Fibroblast of pulmonary artery (primary cell): ENCODE data around the gene FOXP2.
"Not testable (repeated sequence)": the region's sequence is repeated elsewhere in the genome, so short reads cannot be mapped to it uniquely, and the experiment has no call there.

Source experiments
- DNase-seq: peaks from one replicate; pipeline ENCODE4 v3.0.0-alpha.2; 2010; ENCODE audit warnings: low read depth
- H3K4me3 ChIP-seq: replicated peaks from 2 replicates; pipeline ENCODE4 v1.5.1; 2011; ENCODE audit warnings: low read depth, mild to moderate bottlenecking, control low read depth, low read length, moderate library complexity
- TF ChIP-seq, protein P1 (sequence below): IDR thresholded peaks from 2 replicates; pipeline ENCODE4 v1.5.1; 2011; ENCODE audit warnings: mild to moderate bottlenecking, control low read depth, low read length, inconsistent platforms; ENCODE audit errors: missing control alignments

The FOXP2 gene

DNA sequence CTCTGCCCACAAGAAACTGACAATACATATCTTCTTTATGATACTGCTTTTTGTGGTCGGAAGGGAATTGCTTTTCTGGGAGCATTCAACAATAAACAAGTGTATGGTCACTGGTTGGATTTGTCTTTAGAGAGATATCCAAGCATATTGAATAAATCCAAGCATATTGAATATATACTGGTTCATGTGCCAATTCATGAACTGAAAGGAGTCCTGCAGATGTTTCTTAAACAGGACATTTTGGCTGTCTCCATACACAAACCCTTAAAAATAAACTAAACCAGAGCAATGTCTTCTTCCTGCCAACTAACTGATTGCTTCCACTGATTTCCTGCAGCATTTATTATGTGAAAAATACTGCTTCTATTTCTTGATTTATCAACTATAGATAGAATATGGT, 173.9 kb downstream of the FOXP2 start:
- TF ChIP-seq, protein P1, sequence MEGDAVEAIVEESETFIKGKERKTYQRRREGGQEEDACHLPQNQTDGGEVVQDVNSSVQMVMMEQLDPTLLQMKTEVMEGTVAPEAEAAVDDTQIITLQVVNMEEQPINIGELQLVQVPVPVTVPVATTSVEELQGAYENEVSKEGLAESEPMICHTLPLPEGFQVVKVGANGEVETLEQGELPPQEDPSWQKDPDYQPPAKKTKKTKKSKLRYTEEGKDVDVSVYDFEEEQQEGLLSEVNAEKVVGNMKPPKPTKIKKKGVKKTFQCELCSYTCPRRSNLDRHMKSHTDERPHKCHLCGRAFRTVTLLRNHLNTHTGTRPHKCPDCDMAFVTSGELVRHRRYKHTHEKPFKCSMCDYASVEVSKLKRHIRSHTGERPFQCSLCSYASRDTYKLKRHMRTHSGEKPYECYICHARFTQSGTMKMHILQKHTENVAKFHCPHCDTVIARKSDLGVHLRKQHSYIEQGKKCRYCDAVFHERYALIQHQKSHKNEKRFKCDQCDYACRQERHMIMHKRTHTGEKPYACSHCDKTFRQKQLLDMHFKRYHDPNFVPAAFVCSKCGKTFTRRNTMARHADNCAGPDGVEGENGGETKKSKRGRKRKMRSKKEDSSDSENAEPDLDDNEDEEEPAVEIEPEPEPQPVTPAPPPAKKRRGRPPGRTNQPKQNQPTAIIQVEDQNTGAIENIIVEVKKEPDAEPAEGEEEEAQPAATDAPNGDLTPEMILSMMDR = no peak
- no peak for DNase-seq
- no peak overlapping the region for H3K4me3 ChIP-seq

GRCh38 chr7:114589436-114589835, 174.8 kb downstream of the FOXP2 start:
- H3K4me3 ChIP-seq = no peak overlapping the region
- TF ChIP-seq, protein P1 = no peak
- DNase-seq = no peak

DNA sequence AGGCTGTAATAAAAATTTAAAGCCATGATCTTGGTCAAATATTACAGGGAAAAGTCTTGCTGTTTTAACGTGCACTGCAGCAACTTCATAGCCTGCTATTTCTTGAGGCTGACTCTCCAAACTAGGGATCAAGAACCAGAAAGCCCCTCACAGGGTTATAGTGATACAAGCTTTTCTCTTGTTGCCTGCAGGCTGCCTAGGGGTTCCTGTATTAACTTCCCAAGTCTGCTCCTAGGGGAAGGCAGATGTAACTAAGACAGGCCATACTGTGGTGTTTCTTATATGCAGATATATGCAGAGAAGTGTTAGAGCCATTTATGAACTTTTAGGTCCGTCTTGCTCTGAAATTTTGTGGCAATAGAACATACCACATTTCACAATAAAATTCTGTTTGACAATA, 175.7 kb downstream of the FOXP2 start:
- DNase-seq = no peak
- TF ChIP-seq, protein P1 = no peak
- H3K4me3 ChIP-seq = no peak overlapping the region

- no peak for DNase-seq
- TF ChIP-seq, protein P1 = no peak
- H3K4me3 ChIP-seq = no peak overlapping the region
Observed at GRCh38 chr7:114598946-114599345, 184.3 kb downstream of the FOXP2 start.

- TF ChIP-seq, protein P1 = no peak
- DNase-seq = no peak
- no peak overlapping the region for H3K4me3 ChIP-seq
Observed at GRCh38 chr7:114606100-114606499, 191.5 kb downstream of the FOXP2 start.

DNA sequence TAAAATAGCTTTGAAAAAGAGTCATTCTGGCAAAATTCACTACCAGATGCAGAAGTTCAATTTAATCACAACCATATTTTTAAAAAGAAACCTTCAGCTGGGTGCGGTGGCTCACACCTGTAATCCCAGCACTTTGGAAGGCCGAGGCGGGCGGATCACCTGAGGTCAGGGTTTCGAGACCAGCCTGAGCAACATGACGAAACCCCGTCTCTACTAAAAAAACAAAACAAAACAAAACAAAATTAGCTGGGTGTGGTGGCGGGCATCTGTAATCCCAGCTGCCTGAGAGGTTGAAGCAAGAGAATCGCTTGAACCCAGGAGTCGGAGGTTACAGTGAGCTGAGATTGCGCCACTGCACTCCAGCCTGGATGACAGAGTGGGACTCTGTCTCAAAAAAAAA, 194.2 kb downstream of the FOXP2 start:
- not testable (repeated sequence) for DNase-seq, H3K4me3 ChIP-seq

DNA sequence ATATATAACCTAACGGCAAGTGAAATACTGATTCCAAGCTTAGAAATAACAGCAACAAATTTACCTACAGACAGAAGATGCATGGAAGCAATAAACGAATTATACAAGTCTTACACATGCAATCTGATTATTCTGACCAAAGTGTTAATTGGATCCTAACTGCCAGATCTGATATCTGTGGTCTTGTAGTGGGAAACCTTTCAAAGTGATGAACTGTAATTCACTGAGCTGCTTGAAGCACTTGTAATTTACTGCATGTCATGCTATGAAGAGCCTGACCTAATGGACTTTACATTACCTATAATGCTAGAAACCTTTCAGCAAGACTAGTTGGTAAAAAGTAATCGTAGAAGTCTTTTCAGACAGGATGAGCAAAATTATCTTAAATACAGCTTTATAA, 205.6 kb downstream of the FOXP2 start:
- H3K4me3 ChIP-seq = no peak overlapping the region
- TF ChIP-seq, protein P1 = no peak

DNA sequence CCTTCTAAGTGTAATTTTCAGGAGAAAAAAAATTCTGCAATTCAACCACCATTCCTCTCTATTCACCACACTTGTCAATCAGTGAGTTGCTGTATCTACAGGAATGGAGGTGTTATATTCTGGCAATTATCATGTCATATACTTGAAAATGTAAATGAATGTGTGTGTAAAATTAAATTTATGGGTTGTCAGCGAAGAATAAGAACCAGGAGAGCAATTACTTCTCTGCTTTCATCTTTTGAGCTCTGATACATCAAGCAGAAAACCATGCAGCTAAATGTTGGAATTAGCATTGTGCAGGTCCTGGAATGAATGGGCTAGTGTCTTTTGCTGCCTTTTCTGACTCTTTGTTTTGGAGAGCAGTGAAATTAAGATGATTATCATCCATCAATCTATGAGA, 207.6 kb downstream of the FOXP2 start:
- DNase-seq = no peak
- H3K4me3 ChIP-seq = no peak overlapping the region
- TF ChIP-seq, protein P1 = no peak

More for the DNA sequence above, 205.6 kb downstream of the FOXP2 start:
- DNase-seq = no peak
